Fibroblast of the aortic adventitia (primary cell): ENCODE measurements around the gene NOM1. TPM values are rescaled to one million over a fixed set of nuclear protein-coding genes. Genes with fewer than 3 reads are reported as not detected.
"Not testable (repeated sequence)": the region's sequence is repeated elsewhere in the genome, so short reads cannot be mapped to it uniquely, and the experiment has no call there.

Experiments used
- DNase-seq: peaks from one replicate; pipeline ENCODE4 v3.0.0-alpha.2; 2010; ENCODE audit warnings: low read depth
- H3K4me3 ChIP-seq: 2 replicates; pipeline ENCODE4 v1.5.1; 2011; ENCODE audit warnings: low read depth, mild to moderate bottlenecking, control low read depth, low read length, moderate library complexity
- total RNA-seq: library from RNA; depleted of rRNA; stranded (reverse); fragments of >200 nt; gene quantifications from 2 replicates; pipeline ENCODE4 v1.2.3, GENCODE V29; 2012; ENCODE audit warnings: low replicate concordance
- TF ChIP-seq, protein P1 (sequence below): IDR thresholded peaks from 2 replicates; pipeline ENCODE4 v1.5.1; 2011; ENCODE audit warnings: mild to moderate bottlenecking, low read length, control low read depth, inconsistent platforms; ENCODE audit not compliant: insufficient read depth

The NOM1 gene
- total RNA-seq, 1 donor, result 10.8 TPM

DNA sequence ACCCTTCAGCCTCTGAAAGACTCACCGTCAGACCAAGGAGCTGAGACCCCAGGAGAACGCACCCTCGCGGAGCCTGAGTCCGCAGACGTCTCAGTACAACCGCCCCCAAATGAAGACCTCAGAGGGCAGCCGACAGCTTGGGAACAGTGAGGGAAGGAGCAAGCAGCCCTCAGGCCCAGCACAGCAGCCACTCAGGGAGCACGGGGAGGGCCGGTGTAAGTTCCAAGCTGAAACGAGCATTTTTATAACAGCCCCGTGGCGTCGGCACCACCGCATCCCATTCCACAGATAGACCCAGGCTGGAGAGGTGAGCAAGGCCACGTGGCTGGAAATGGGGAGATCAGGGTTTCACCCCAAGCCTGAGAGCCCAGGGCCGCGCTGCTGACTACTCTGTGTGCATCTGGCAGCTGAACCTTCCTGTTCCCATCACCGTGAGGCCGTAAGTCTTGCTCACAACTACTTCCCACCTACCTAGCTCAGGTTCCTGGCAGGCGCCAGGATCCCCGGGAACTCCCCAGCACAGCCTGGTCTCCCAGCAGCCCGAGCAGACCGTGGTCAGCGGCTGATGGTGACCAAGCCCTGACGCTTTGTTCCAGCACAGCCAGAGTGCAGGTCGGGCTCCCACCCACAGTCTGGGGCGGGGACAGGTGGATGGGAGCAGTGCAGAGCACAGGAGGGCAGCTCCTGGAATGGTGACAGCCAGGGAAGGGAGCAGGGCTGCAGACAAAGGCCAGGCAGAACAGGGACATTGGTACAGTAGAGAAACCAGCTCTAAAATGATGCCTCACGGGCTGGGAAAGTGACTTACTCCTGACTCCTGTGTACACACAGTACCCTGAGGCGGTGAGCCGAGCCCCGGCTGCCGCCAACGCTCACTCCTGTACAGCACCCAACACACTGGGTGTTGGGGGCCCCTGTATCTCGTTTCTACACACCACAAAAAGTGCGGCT, 6.1 kb upstream of the NOM1 start:
- TF ChIP-seq, protein P1, sequence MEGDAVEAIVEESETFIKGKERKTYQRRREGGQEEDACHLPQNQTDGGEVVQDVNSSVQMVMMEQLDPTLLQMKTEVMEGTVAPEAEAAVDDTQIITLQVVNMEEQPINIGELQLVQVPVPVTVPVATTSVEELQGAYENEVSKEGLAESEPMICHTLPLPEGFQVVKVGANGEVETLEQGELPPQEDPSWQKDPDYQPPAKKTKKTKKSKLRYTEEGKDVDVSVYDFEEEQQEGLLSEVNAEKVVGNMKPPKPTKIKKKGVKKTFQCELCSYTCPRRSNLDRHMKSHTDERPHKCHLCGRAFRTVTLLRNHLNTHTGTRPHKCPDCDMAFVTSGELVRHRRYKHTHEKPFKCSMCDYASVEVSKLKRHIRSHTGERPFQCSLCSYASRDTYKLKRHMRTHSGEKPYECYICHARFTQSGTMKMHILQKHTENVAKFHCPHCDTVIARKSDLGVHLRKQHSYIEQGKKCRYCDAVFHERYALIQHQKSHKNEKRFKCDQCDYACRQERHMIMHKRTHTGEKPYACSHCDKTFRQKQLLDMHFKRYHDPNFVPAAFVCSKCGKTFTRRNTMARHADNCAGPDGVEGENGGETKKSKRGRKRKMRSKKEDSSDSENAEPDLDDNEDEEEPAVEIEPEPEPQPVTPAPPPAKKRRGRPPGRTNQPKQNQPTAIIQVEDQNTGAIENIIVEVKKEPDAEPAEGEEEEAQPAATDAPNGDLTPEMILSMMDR, result no peak

GRCh38 chr7:156944876-156945275, 4.6 kb upstream of the NOM1 start:
- no peak for DNase-seq
- no peak overlapping the region for H3K4me3 ChIP-seq
- TF ChIP-seq, protein P1, result no peak

More for the DNA sequence above, 6.1 kb upstream of the NOM1 start:
- DNase-seq, result no peak
- H3K4me3 ChIP-seq, result no peak overlapping the region

DNA sequence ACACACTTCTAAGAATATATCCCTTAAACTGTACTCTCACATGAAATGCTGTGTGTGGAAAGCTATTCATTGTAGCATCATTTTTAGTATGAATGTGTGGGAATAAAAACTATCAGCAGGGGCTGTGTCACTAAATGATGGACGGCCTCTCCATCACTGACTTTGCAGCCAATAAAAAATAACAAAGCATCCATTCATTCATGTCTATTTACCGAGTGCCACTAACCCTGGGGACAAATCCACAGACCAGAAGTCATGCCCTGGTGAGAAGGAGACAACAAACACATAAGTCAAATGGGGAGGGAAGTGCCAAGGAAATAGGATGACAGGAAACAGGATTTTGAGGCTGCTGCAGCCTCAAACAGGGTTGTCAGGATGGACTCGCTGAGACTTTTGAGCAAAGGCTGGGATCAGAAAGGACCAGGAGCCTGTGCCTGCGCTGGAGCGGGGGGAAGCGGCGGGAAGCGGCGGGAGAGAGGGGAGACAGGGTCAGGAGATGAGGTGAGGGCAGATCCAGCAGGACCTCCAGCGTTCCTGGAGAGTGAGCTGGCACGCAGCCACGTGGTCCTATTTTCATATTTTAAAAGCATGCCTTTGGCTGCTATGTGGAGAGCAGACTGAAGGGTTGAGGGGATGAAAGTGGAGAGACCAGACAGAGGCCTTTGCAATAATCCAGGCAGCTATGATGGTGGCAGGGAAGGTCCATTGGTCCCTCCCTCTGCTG, 2.2 kb upstream of the NOM1 start:
- DNase-seq, result no peak
- TF ChIP-seq, protein P1, result no peak
- H3K4me3 ChIP-seq, result no peak overlapping the region

- peak overlapping the region; percentile 70 for H3K4me3 ChIP-seq
- no peak for DNase-seq
- TF ChIP-seq, protein P1, result no peak
These were observed 1.2 kb upstream of the NOM1 start for GRCh38 chr7:156948361-156948760.

DNA sequence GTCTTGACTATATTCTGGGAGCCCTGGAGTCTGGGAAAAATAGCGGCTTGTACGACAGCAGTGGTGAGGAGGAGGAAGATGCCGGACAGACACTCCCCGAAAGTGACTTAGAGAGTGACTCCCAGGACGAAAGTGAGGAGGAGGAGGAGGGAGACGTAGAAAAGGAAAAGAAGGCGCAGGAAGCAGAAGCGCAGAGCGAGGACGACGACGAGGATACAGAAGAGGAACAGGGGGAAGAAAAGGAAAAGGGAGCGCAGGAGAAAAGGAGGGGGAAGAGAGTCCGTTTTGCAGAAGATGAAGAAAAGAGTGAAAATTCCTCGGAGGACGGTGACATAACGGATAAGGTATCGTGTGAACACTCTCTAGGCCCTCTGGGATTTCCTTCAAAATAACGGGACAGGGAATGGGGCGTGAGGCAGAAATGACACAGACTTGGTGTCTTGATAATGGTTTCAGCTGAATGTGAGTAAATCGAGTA, 908 bp downstream of the NOM1 start:
- peak overlapping the region; percentile 82 for H3K4me3 ChIP-seq
- TF ChIP-seq, protein P1, result no peak
- no peak for DNase-seq

DNA sequence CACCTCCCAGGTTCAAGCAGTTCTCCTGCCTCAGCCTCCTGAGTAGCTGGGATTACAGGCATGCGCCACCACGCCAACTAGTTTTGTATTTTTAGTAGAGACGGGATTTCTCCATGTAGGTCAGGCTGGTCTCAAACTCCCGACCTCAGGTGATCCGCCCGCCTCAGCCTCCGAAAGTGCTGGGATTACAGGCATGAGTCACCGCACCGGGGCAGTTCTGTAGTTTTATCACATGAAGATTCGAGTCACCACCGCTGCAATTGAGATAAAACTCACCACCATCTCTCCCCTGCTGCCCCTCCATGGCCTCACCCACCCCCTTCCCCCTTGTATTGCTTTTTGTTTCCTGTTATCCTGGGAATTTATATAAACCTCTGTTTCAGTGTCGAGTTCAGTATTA, 3.7 kb downstream of the NOM1 start:
- not testable (repeated sequence) for H3K4me3 ChIP-seq, DNase-seq

DNA sequence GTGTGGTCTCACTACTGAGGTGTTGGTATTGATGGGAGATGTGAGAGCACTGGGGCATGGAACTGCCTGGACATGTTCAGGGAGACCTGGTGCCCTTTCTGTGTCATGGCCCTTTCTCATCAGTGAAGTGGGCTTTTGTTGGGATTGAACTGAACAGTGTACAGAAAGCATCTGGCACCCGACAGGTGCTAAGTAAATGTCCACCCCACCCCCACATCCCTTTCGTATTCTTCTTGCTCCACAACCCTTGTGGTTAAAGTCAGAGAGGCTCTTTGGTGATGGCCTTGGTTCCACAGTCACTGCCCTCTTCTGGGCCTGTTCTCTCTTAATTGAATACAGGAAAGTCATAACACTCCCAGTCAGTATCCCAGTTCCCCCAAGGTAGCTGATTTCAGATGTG, 5.4 kb downstream of the NOM1 start:
- TF ChIP-seq, protein P1, result no peak
- no peak for DNase-seq
- H3K4me3 ChIP-seq, result no peak overlapping the region
